HG03139 (cell line): Measurements from ENCODE around the gene HS3ST4.
A peak's percentile ranks its signal among the peaks of the same experiment; 100 is the strongest.
"Not testable (repeated sequence)": the region's sequence is repeated elsewhere in the genome, so short reads cannot be mapped to it uniquely, and the experiment has no call there.

Experiments
- ATAC-seq: cut with Tn5 transposase; IDR thresholded peaks from one replicate; pipeline ENCODE4 v1.9.1; 2021; ENCODE audit not compliant: unreplicated experiment

Gene HS3ST4

DNA sequence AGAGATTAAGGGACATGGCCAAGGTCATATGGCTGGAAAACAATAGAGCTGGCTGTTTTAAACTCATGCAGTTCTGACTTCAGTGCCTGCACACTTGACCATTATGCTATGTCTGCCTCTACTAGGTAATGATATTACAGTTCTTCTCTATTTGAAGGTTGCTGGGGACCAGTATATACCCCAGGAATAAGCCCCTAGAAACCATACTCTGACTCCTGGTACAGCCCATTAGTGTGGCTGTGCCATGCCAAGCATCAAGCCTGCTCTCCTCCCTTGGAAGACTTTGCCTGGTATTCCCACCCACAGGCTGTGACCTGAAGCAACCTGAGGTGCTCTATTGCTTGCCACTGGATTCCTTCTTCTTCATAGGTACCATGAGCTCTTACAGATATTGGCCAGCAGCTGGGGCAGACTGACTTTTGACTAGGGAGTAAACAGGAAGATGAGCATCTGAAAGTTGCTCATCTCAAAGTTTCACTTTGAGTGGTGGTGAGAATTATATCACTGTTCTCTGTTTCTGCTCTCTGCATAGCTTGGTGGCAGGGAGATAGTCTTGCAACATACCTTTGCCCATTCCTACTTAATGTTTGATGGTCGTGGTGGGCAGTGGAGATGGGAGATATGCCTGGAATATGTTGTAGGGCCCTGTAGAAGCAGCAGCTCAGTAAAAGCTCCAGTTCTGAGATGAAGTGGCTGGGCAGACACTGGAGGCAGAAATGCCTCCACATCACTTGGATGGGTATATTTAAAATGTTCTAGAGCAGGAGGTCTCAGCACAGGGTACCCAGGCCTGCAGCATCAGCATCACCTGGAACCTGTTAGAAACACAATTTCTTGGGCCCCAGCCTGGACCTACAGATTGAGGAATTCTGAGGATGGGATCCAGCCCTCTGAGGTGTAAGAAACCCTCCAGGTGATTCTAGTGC lies 274.7 kb downstream of the HS3ST4 start:
- ATAC-seq: peak; percentile 93

DNA sequence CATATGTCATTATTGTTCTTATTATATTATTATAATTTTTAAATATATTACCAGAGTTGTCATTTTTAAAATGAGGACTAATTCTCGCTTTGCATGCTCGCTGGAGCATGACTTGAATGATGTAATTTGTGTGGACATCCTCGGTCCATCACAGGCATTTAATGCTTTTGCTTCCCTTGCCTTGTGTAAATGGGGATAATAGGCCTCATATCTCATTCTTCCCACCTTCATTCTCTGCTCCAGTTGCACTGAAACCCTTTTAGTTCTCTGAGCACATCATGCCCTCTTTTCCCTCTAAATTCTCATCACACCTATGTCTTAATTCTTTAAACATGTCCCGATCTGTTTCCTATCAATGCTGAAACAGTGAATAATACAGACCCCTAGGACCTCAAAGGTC lies 285.4 kb downstream of the HS3ST4 start:
- ATAC-seq: no peak

- ATAC-seq: no peak
Measured at GRCh38 chr16:25978218-25978617, 286.5 kb downstream of the HS3ST4 start.

DNA sequence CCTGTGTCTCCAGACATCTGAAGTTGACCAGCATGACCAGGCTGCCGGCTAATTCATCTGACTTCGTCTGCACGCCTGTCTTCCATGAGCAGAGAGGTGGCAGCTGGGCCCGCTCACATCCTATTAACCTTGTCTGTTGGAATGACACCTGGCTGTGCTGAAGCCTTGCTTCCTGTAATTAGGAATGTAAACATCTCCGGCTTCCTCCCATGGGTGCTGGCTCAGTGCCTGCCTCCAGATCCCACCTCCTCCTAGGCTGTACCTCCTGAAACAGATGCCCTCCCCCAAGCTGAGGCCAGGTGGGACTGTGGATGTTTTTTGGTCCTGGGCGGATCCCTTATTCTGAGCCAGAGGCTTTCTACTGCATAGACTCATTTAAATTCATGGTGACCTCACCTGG lies 296.3 kb downstream of the HS3ST4 start:
- no peak for ATAC-seq

GRCh38 chr16:25988882-25989281 lies 297.1 kb downstream of the HS3ST4 start:
- ATAC-seq: no peak

GRCh38 chr16:25996052-25996451 lies 304.3 kb downstream of the HS3ST4 start:
- ATAC-seq: no peak

GRCh38 chr16:26005336-26005735 lies 313.6 kb downstream of the HS3ST4 start:
- no peak for ATAC-seq

GRCh38 chr16:26012376-26012775 lies 320.6 kb downstream of the HS3ST4 start:
- ATAC-seq: no peak

DNA sequence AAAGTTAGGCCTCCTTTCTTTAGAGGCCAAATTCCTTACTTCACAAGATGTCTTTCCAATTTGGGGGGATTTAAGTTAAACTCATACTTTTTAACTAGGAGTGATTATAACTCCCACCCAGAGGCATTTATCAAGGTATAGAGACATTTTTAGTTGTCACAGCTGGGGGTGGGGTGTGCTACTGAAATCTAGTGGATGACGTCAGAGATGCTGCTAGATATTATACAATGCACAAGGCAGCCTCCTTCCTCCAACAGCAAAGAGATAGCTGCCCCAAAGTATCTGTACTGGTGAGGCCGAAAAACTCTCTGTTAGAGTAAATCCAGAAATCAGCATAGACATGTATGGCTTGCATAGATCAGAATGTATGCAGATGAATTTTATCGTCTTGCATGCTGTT lies 324.0 kb downstream of the HS3ST4 start:
- no peak for ATAC-seq

DNA sequence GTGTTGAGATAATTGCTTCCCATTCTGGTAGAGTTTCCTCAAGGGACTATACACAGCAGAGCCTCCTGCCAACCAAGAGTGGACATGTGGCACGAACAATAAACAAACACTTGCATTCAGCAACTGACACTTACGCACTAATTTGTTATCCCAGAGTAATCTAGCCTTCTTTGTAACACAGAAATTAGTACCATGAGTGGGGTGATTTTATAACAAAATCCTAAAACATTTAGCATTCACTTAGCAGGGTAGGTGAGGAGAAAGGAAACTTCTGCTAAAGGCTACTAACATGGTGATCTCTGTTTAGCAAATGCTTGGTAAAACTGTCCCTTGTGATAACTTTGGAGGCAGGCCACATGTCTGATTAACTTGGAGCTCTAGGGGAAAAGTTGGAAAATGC lies 325.2 kb downstream of the HS3ST4 start:
- no peak for ATAC-seq

- no peak for ATAC-seq
Measured at GRCh38 chr16:26019381-26020242, 327.9 kb downstream of the HS3ST4 start.

DNA sequence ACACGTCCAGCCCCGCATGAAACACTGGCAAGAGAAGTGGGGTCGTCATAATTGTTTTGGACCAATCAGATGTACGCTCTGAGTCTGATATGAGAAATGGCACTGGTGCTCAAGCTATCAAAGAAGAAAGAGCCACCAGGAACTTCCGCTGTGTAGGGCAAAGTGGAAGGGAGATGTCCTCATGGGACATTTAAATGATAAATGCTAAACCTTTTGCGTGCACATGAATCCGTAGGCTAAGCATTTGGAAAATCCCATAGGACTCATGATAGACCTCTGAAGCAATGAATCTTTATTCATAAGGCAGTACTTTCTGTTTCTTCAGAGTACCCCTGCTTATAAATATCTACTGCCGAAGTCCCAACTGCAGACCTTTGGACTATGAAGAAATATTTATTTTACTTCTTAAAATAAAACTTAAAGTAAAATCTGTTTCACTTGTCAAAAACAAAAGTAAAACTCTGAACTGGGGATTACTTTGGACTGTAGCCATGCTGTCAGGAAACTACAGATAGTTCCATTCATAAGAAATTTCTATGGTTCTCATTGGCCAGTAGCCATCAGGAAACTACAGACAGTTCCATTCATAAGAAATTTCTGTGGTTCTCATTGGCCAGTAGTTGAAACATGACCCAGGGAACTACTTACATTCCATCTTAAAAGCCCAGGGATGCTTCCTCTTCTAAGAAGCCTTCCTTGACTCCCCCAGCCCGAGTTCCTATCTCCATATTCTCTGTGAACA lies 335.1 kb downstream of the HS3ST4 start:
- no peak for ATAC-seq

GRCh38 chr16:26031286-26031685 lies 339.5 kb downstream of the HS3ST4 start:
- no peak for ATAC-seq

DNA sequence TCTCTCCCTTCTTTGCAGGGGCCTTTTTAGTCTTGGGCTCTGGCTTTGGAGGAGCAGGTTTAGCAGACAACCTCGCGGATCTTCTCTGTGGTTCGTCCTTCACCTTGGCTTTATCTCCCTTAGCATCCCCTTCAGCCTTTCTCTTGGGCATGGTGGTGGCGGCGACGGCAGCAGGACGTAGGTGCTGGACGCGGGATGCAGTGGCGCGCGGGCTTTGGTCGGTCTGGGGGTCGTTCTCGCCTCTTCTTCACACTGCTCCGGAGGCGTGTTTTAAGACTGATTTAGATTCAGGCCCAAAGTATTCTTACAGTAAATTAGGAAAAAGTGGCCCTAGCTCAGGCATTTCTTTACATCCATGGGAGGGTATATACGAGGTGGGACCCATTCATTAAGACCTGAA lies 340.9 kb downstream of the HS3ST4 start:
- not testable (repeated sequence) for ATAC-seq

DNA sequence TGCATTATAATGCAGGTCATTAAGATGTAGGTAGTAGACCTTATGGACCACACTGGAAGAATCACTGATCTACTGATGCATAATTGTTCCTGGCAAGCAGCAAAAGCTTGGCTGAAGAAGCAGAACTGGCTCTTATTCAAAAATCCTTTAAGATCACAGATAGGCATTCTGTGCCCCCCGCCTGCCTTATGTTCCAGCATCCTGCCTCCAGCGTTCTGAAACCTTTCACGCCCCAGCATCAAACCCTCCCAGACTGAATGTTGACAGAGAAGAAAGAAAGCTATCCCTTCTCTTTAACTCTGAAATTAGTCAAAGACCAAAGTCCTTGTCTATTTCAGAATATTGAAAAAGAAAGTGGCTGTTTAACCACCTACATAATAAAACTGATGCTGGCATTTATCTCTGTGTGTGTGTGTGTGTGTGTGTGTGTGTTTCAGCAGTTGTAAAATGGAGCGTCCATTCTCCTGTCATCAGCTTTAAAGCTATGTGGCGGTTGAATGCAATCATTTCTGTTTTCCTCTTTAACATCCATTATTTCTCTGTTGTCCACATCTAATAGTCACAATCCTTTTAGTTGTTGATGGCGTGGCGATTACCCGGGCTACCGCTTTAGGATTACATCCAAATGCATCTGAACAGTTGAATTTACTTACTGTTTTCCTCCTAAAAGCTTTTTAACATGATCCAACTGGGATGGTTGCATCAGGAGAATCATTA lies 350.4 kb downstream of the HS3ST4 start:
- no peak for ATAC-seq

- no peak for ATAC-seq
Measured at GRCh38 chr16:26050472-26050871, 358.7 kb downstream of the HS3ST4 start.

DNA sequence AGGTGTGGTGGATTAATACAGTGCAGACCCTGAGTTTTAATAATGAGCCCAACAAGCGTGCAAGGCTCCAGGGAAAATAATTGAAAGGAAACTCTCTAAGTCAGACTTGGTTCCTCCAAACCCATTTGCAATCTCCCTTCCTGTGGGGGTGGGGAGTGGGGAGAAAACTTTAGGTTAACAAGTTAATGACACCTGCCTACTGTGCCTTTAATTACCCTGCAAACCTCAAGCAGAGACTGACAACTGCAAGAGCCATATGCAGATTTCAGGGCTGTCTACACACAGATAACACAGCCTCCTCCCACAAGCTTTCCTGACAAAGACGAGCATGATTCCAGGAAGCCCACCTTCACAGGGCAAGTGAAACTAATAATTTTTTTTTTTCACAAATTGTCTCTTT lies 359.3 kb downstream of the HS3ST4 start:
- ATAC-seq: no peak

DNA sequence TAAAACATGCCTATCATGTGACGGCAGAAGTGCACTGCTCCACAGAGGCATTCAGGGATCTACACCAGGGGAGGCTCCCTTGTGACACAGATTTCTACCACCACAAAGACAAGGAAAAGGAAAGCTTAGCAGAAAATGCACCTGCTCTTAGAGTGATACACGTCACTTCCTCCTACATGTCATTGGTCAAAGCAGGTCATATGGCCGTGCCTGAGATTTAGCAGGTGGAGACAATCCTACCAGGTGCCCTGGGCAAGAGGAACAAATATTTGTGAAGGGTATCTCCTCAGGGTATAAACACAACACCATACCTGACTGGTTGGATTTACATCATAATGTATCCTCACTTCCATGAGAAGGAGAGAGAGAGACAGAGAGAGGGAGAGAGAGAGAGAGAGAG lies 362.1 kb downstream of the HS3ST4 start:
- no peak for ATAC-seq

GRCh38 chr16:26058326-26058725 lies 366.6 kb downstream of the HS3ST4 start:
- ATAC-seq: no peak

DNA sequence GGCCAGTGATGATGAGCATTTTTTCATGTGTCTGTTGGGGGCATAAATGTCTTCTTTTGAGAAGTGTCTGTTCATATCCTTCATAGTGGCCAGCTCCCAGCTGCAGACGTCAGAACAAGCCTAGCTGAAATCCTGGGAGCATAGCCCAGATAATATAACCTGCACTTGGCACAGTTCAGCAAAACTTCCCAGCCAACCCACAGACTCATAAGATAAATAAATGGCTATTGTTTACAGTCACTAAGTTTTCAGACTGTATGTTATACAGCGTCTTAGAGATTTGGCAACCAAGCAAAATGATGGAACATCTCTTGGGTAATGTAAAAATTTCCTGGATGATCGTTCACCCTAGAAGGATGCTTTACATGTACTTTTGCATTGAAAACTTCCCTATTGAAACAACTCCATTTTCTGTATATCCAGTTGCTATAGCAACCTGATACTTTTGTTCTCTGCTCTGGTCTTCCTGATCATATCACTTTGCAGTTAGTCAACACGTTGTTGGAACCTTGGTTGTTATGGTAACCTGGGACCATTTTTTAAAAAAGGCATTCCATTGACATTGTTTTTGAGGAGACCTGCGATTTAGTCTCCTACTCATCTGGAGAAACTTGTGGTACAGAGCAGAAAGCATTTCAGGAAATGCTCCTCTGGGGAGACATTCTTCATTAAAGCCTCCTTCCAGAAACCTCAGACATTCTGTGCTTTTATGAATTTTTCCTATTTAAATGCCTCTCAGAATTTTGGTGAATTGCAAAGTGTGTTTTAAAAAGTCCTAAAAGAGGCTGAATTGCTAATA lies 378.7 kb downstream of the HS3ST4 start:
- ATAC-seq: no peak
